Measurements from ENCODE around the gene COPS2. TPM values are rescaled to one million over a fixed set of nuclear protein-coding genes. Genes with fewer than 3 reads are reported as not detected.
"Not testable (repeated sequence)": the region's sequence is repeated elsewhere in the genome, so short reads cannot be mapped to it uniquely, and the experiment has no call there.

COPS2 gene
- total RNA-seq, 4 donors from 2014 or later: 59.1 to 181 (median 102) TPM

DNA sequence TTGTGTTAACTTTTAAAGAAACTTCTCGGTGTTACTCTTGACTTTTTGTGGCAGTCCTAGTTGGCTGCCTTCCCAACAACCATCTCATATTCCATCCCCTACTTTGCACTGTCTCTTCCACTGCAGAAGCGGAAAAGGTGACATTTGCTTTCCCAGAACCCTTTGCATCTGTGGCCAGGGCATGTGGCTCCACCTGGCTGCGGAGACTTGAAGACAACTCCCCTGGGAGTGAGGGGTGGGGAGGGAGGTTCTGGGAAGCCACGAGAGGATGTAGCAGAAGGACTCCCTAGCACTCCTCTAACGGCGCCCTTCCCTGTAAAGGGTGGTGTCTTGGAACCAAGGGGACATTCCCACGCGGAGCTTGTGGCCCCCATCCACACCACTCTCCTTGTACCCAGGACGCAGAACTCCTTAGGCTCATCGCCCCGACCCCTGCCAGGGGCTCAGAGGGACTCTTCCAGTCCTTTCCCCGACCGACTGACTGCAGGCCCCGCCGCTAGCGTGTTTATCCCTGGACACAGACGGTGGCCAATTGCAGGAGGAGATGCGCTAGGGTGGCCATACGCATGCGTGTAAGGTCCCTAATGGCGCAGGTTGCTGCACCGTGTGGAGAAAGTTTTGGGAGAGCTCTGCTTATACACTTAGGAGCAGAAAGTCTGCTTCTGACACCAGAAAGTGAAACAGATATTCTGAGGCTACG is 75.9 kb downstream of the COPS2 start:
- Histone ChIP-seq H3K4me3 (no peak overlapping the region), H3K9me3 (no peaks in the 10 kb centered on the region), H3K36me3 (no peaks in the 10 kb centered on the region), H3K27me3 (no peaks in the 10 kb centered on the region), H3K4me1 (no peaks in the 10 kb centered on the region), H3K27ac (no peak overlapping the region)
- no peak for TF ChIP-seq POLR2A (IDR thresholded peaks at IDR 0.05)
- TF ChIP-seq, protein P1, sequence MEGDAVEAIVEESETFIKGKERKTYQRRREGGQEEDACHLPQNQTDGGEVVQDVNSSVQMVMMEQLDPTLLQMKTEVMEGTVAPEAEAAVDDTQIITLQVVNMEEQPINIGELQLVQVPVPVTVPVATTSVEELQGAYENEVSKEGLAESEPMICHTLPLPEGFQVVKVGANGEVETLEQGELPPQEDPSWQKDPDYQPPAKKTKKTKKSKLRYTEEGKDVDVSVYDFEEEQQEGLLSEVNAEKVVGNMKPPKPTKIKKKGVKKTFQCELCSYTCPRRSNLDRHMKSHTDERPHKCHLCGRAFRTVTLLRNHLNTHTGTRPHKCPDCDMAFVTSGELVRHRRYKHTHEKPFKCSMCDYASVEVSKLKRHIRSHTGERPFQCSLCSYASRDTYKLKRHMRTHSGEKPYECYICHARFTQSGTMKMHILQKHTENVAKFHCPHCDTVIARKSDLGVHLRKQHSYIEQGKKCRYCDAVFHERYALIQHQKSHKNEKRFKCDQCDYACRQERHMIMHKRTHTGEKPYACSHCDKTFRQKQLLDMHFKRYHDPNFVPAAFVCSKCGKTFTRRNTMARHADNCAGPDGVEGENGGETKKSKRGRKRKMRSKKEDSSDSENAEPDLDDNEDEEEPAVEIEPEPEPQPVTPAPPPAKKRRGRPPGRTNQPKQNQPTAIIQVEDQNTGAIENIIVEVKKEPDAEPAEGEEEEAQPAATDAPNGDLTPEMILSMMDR (IDR thresholded peaks at IDR 0.05): no peak
- no peak for DNase-seq
- intact Hi-C loops (cut with DNase I; ENCODE audit: low total_unique reads): no loop called here

DNA sequence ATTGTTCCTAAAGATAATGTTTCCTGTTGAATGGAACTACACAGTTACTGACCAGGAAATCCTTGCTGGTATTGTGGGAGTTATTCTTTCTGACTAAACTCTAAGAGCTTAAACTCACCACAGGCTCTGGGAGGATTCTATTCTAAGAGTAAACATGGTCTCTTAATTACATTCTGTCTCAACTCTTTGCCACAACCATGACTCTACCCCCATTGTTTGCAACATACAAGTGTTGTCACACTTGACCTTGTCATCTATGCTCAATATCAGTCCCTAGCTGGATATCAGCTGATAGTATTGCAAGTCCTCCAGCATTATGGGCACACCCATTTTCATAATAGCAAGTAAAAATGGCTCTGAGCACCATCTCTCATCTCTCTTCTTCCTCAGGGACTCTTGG is 79.5 kb downstream of the COPS2 start:
- no peak for DNase-seq
- Histone ChIP-seq H3K36me3 (no peaks in the 10 kb centered on the region), H3K27me3 (no peaks in the 10 kb centered on the region), H3K27ac (no peak overlapping the region), H3K9me3 (no peaks in the 10 kb centered on the region), H3K4me3 (no peak overlapping the region), H3K4me1 (no peaks in the 10 kb centered on the region)
- TF ChIP-seq, protein P1 (IDR thresholded peaks at IDR 0.05): no peak
- no peak for TF ChIP-seq POLR2A (IDR thresholded peaks at IDR 0.05)
- intact Hi-C loops (cut with DNase I; ENCODE audit: low total_unique reads): no loop called here

DNA sequence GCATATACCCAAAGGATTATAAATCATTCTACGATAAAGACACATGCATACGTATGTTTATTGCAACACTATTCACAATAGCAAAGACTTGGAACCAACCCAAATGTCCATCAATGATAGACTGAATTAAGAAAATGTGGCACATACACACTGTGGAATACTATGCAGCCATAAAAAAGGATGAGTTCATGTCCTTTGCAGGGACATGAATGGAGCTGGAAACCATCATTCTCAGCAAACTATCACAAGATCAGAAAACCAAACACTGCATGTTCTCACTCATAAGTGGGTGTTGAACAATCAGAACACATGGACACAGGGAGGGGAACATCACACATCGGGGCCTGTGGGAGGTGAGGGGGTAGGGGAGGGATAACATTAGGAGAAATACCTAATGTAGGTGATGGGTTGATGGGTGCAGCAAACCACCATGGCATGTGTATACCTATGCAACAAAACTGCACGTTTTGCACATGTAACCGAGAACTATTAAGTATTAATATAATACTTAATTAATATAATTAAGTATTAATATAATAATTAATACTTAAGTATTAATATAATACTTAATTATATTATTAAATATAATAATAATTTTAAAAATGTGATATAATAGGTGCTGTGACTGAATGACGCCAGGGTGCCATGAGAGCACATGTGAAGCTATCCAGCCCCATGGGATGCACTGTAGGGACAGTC is 80.7 kb downstream of the COPS2 start:
- H3K4me3 ChIP-seq; intact Hi-C loops (cut with DNase I; ENCODE audit: low total_unique reads); H3K4me1 ChIP-seq; DNase-seq; H3K36me3 ChIP-seq; H3K27me3 ChIP-seq; H3K9me3 ChIP-seq; H3K27ac ChIP-seq: not testable (repeated sequence)

Small RNA genes lying within 50 kb of the gene (microRNA-seq; reads per million reads assigned to microRNA genes)
- gene MIR4716 (ENCODE audit: borderline microRNAs expressed, borderline replicate concordance): not detected

Small RNA genes lying within 50 kb of the gene (small RNA-seq; reads per million reads assigned to genes)
- not detected for gene MIR4716
- gene RF00019: not detected
- gene RN7SL307P: not detected

Other genes with a start within 250 kb of the COPS2 start
- gene SHC4, start 191.7 kb downstream of the COPS2 start, total RNA-seq: 1 to 10 TPM in 2 of 4 donors, under 1 TPM in 1, not detected in 1; 0.88 to 6.8 (median 5.0) TPM
- 10 to 100 TPM; 24.8 to 73.9 (median 47.6) TPM for gene SECISBP2L, start 109.2 kb downstream of the COPS2 start, total RNA-seq
- gene GALK2, start 14.6 kb upstream of the COPS2 start, total RNA-seq: 100 to 1,000 TPM in 1 of 4 donors, 10 to 100 TPM in 3; 65.1 to 178 (median 79.4) TPM